SU-DHL-6 (cell line): ENCODE measurements around the gene TDRKH.
"Not testable (repeated sequence)": the region's sequence is repeated elsewhere in the genome, so short reads cannot be mapped to it uniquely, and the experiment has no call there.

Source experiments
- H2AFZ ChIP-seq: fragments of 200-600 bp; sonication (generic); 2 replicates; pipeline ENCODE4 v1.6.1; 2014; ENCODE audit warnings: low read depth, mild to moderate bottlenecking, moderate library complexity, mixed read lengths, antibody characterized with exemption, low read length; ENCODE audit not compliant: severe bottlenecking
- H3F3A ChIP-seq: fragments of 200-600 bp; shearing (Covaris generic); 2 replicates; pipeline ENCODE4 v1.6.0; 2016; ENCODE audit warnings: antibody characterized with exemption, mild to moderate bottlenecking; ENCODE audit not compliant: insufficient read depth
- H3K27ac ChIP-seq: fragments of 200-600 bp; sonication (generic); 2 replicates; pipeline ENCODE4 v1.5.1; 2016; ENCODE audit warnings: low read depth, mild to moderate bottlenecking, low read length, moderate library complexity, mixed read lengths
- H3K27me3 ChIP-seq: fragments of 200-600 bp; sonication (generic), shearing (Covaris generic); 2 replicates; pipeline ENCODE4 v1.6.0; 2014; ENCODE audit warnings: mild to moderate bottlenecking, low read length
- H3K36me3 ChIP-seq: fragments of 200-600 bp; sonication (generic); 2 replicates; pipeline ENCODE4 v1.6.1; 2014; ENCODE audit warnings: mild to moderate bottlenecking, low read length, mixed read lengths
- H3K4me2 ChIP-seq: fragments of 300-600, 200-600 bp; shearing (Covaris generic), sonication (generic); 2 replicates; pipeline ENCODE4 v1.6.0; 2014; ENCODE audit warnings: low read length, low read depth, mild to moderate bottlenecking; ENCODE audit not compliant: poor library complexity, severe bottlenecking
- H3K4me3 ChIP-seq: fragments of 200-600 bp; sonication (generic); 2 replicates; pipeline ENCODE4 v1.5.1; 2014; ENCODE audit warnings: antibody characterized with exemption, low read length, mild to moderate bottlenecking, mixed read lengths; ENCODE audit not compliant: insufficient read depth, poor library complexity, severe bottlenecking
- H3K79me2 ChIP-seq: fragments of 200-600 bp; sonication (generic); 2 replicates; pipeline ENCODE4 v1.6.1; 2014; ENCODE audit warnings: mild to moderate bottlenecking, low read length, moderate library complexity; ENCODE audit not compliant: insufficient read depth
- H3K9ac ChIP-seq: fragments of 200-600 bp; sonication (generic); 2 replicates; pipeline ENCODE4 v1.7.0; 2014; ENCODE audit warnings: mild to moderate bottlenecking, low read length
- H3K9me2 ChIP-seq: fragments of 200-600 bp; sonication (generic); replicated peaks from 2 replicates; pipeline ENCODE4 v1.6.1; 2014; ENCODE audit warnings: low read length; ENCODE audit not compliant: insufficient read depth
- H3K9me3 ChIP-seq: fragments of 200-600 bp; sonication (generic); 2 replicates; pipeline ENCODE4 v1.6.1; 2014; ENCODE audit warnings: low read length, mixed read lengths; ENCODE audit not compliant: insufficient read depth
- H4K20me1 ChIP-seq: fragments of 200-600 bp; sonication (generic); 2 replicates; pipeline ENCODE4 v1.6.1; 2014; ENCODE audit warnings: low read depth, mild to moderate bottlenecking, antibody characterized with exemption, low read length, moderate library complexity, mixed read lengths
- CTCF ChIP-seq: fragments of 200-600 bp; sonication (generic); IDR thresholded peaks from one replicate; pipeline ENCODE4 v1.5.1; 2017; ENCODE audit warnings: antibody characterized with exemption, mild to moderate bottlenecking, low read length, moderate library complexity; ENCODE audit not compliant: insufficient read depth, poor library complexity, severe bottlenecking
- EZH2phosphoT487 ChIP-seq: fragments of 200-600 bp; sonication (generic), shearing (Covaris generic); conservative IDR thresholded peaks from 2 replicates; pipeline ENCODE4 v1.6.1; 2018; ENCODE audit warnings: mild to moderate bottlenecking, antibody characterized with exemption, low read length, moderate library complexity, mixed read lengths

Gene TDRKH

GRCh38 chr1:151783796-151784195, 6.5 kb downstream of the TDRKH start:
- H3K27ac ChIP-seq, result no peak overlapping the region
- H3K79me2 ChIP-seq, result no peaks in the 10 kb centered on the region
- H3K9me3 ChIP-seq, result no peaks in the 10 kb centered on the region
- no peaks in the 10 kb centered on the region for H3K9me2 ChIP-seq
- no peak for TF ChIP-seq EZH2phosphoT487
- no peak for TF ChIP-seq CTCF
- H3K4me2 ChIP-seq, result no peak overlapping the region
- H4K20me1 ChIP-seq, result no peaks in the 10 kb centered on the region
- H3K4me3 ChIP-seq, result no peak overlapping the region
- no peak overlapping the region for H2AFZ ChIP-seq
- no peak overlapping the region for H3K9ac ChIP-seq
- H3F3A ChIP-seq, result no peaks in the 10 kb centered on the region
- no peaks in the 10 kb centered on the region for H3K36me3 ChIP-seq
- no peaks in the 10 kb centered on the region for H3K27me3 ChIP-seq

- Histone ChIP-seq H4K20me1 (no peaks in the 10 kb centered on the region), H3K79me2 (no peaks in the 10 kb centered on the region), H3K4me2 (no peak overlapping the region), H3K36me3 (no peaks in the 10 kb centered on the region), H3F3A (no peaks in the 10 kb centered on the region), H3K9me2 (no peaks in the 10 kb centered on the region), H3K4me3 (no peak overlapping the region), H2AFZ (no peak overlapping the region), H3K27me3 (no peaks in the 10 kb centered on the region), H3K9me3 (no peaks in the 10 kb centered on the region), H3K9ac (no peak overlapping the region), H3K27ac (no peak overlapping the region)
- TF ChIP-seq EZH2phosphoT487 (no peak), CTCF (no peak)
Measured at GRCh38 chr1:151782741-151783140, 7.6 kb downstream of the TDRKH start.

- not testable (repeated sequence) for H2AFZ ChIP-seq, H3K79me2 ChIP-seq, H3K4me2 ChIP-seq, H3K36me3 ChIP-seq, H3K4me3 ChIP-seq, H3K9me2 ChIP-seq, H3K9ac ChIP-seq, H3K27me3 ChIP-seq, H4K20me1 ChIP-seq, H3F3A ChIP-seq, H3K9me3 ChIP-seq, H3K27ac ChIP-seq
Measured at GRCh38 chr1:151782026-151782425, 8.3 kb downstream of the TDRKH start.

GRCh38 chr1:151780736-151781135, 9.6 kb downstream of the TDRKH start:
- not testable (repeated sequence) for H2AFZ ChIP-seq, H3K4me2 ChIP-seq, H3K9me2 ChIP-seq, H3K9ac ChIP-seq, H3K9me3 ChIP-seq, H3K27me3 ChIP-seq, H3K4me3 ChIP-seq, H3K27ac ChIP-seq, H3K36me3 ChIP-seq, H3K79me2 ChIP-seq, H4K20me1 ChIP-seq, H3F3A ChIP-seq
